GM13977 (cell line): ENCODE results near the gene DGKG.

Source experiments
- DNase-seq: peaks from one replicate; pipeline ENCODE4 v3.0.0; 2012; ENCODE audit warnings: low spot score
- in situ Hi-C: fragments of 300-500 bp; cut with MboI; formaldehyde crosslinking; loops from one replicate; pipeline ENCODE4 v1.12.0; 2022; ENCODE audit warnings: low sequenced_read_pairs, low pct_unique_long_range_greater_than_20kb, mixed read lengths, inconsistent platforms; ENCODE audit not compliant: unreplicated experiment
- TF ChIP-seq, protein P1 (sequence below): IDR thresholded peaks from 2 replicates; pipeline ENCODE4 v1.5.1; 2012; ENCODE audit warnings: mild to moderate bottlenecking, control low read depth; ENCODE audit not compliant: insufficient read depth; ENCODE audit errors: extremely low read depth, missing control alignments

The DGKG gene

DNA sequence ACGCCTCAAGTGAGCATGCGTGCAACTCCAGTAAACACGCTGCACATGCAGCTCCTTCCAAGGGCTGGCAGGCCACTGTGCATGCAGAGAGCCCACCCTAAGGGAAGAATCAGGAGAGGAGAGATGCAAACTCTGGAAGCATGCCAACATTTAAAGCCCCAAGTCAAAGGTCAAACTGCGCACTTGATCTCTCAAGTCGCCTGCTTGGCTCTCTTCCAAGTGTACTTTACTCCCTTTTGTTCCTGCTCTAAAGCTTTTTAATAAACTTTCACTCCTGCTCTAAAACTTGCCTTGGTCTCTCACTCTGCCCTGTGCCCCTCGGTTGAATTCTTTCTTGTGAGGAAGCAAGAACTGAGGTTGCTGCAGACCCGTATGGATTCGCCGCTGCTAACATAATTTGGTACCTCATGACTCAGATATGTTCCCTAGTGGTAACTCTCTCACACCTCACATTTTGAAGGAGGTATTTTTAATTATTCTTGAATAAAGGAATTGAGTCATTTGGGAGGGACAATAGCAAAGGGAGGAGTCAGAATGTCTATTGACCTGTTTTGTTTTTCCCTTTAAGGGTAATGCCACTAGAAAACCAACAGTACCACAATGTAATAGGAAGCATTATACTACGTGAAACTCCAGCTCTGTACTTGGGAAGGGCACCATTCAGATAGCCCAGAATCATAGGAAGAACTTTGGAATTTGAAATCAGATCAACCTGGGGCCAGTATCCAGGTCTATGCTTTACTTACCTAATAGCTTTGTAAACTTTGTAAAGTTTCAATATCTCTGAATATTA lies 19.6 kb upstream of the DGKG start:
- in situ Hi-C loops: no loop called here
- DNase-seq: no peak
- TF ChIP-seq, protein P1, sequence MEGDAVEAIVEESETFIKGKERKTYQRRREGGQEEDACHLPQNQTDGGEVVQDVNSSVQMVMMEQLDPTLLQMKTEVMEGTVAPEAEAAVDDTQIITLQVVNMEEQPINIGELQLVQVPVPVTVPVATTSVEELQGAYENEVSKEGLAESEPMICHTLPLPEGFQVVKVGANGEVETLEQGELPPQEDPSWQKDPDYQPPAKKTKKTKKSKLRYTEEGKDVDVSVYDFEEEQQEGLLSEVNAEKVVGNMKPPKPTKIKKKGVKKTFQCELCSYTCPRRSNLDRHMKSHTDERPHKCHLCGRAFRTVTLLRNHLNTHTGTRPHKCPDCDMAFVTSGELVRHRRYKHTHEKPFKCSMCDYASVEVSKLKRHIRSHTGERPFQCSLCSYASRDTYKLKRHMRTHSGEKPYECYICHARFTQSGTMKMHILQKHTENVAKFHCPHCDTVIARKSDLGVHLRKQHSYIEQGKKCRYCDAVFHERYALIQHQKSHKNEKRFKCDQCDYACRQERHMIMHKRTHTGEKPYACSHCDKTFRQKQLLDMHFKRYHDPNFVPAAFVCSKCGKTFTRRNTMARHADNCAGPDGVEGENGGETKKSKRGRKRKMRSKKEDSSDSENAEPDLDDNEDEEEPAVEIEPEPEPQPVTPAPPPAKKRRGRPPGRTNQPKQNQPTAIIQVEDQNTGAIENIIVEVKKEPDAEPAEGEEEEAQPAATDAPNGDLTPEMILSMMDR: no peak

DNA sequence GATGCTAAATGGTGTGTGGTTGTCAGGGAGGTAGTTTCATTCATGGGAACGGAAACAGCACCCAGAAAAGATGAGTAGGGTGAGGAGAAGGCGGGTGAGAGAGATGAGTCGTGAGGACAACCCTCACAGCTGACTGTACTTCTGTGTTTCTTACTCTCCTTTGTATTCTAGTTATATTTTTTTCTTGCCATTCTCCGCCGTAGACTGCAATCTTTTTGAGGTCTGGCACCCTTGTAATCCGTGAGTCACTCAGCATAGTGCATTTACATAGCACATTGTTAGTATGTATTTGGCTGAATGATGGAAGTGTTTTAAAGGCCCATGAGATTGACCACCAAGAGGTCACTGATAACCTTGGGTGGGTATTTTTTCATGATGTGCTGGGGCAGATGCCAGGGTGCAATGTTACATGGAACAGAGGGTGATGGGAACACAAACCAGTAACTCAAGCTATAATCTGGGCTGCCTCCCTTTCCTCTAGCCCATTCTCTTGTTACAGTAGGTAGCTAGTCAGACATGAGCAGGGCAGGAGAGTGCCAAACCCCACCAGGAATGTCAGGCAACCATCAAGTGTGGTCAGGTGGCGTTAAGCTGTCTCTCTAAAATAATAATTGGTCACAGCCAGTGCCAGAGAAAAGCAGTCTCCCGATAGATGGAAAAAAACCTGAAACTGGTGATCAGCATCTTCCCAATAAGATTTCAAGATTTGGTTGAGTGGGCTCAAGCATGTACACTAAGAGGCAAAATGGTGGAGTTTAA lies 18.8 kb upstream of the DGKG start:
- in situ Hi-C loops: no loop called here
- TF ChIP-seq, protein P1: no peak

GRCh38 chr3:186375443-186375842 lies 13.4 kb upstream of the DGKG start:
- in situ Hi-C loops: no loop called here

More for the DNA sequence above, 18.8 kb upstream of the DGKG start:
- no peak for DNase-seq

GRCh38 chr3:186374376-186374775 lies 12.3 kb upstream of the DGKG start:
- DNase-seq: no peak
- in situ Hi-C loops: no loop called here
- TF ChIP-seq, protein P1: no peak

More at GRCh38 chr3:186375443-186375842, 13.4 kb upstream of the DGKG start:
- TF ChIP-seq, protein P1: no peak
- no peak for DNase-seq

DNA sequence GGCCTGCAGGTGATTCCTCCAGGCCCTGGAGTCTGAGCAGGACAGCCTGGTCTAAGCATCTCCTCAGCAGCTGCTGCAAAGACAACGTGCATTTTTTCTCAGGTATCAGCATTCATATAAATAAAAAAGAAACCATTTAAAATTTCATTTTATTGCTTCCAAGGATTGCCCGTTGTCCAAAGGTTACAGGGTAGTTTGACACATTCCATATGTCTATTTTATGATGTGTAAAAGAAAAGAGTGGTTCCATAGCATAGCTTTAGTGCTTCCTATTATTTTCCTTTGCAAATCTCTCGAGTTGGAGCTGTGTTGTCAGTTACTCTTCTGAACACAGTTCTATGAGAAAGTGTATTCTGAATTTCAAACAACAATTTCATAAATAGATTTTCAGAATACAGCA lies 7.2 kb upstream of the DGKG start:
- no peak for DNase-seq
- in situ Hi-C loops: no loop called here
- TF ChIP-seq, protein P1: no peak

DNA sequence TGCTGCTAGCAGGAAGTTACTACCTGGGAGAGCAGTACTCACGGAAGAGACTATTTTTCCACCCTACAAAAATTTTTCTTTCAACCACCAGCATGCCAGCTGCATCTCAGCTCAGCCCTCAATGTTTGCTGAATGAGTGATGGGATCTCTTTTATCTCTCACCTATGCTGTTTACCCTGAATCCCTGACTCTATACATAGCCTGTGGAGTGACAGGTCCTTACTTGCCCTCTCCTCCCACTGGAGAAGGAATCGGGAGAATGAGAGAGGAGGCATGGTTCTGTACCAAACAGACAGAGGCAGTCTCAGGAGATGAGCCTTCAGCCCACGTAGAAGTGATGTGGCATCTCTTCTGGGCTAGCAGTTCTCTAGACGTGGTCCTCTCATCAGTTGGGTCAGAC lies 6.7 kb upstream of the DGKG start:
- in situ Hi-C loops: no loop called here
- TF ChIP-seq, protein P1: no peak
- no peak for DNase-seq
